NCI-H69 (cell line): ENCODE measurements around the gene CDCA4.
"Not testable (repeated sequence)": the region's sequence is repeated elsewhere in the genome, so short reads cannot be mapped to it uniquely, and the experiment has no call there.

Experiments used
- DNase-seq: peaks from one replicate; lab custom pipeline; 2025; lab: John Stamatoyannopoulos, UW

Gene CDCA4

DNA sequence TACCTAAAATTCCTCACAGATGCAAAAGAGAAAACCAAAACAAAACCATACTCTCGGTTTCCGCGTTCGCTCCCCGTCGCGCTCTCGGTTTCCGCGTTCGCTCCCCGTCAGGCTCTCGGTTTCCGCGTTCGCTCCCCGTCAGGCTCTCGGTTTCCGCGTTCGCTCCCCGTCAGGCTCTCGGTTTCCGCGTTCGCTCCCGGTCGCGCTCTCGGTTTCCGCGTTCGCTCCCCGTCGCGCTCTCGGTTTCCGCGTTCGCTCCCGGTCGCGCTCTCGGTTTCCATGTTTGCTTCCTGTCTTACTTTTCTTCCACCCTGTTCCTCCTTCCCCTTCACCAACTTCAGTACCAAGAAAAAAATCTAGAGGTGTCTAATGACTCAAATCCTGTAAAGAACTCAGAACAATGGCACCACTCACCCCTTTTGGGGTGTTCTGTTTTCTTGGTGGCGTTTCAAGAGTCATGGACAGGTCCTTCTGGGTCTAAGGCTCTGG is 12.6 kb upstream of the CDCA4 start:
- not testable (repeated sequence) for DNase-seq

DNA sequence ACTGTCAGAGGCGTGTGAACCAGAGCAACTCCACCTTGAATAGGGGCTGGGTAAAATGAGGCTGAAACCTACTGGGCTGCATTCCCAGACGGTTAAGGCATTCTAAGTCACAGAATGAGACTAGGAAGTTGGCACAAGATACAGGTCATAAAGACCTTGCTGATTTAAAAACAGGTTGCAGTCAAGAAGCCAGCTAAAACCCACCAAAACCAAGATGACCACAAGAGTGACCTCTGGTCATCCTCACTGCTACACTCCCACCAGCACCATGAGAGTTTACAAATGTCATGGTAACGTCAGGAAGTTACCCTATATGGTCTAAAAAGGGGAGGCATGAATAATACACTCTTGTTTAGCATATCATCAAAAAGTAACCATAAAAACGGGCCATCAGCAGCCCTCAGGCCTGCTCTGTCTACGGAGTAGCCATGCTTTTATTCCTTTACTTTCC is 11.6 kb upstream of the CDCA4 start:
- DNase-seq: not testable (repeated sequence)

DNA sequence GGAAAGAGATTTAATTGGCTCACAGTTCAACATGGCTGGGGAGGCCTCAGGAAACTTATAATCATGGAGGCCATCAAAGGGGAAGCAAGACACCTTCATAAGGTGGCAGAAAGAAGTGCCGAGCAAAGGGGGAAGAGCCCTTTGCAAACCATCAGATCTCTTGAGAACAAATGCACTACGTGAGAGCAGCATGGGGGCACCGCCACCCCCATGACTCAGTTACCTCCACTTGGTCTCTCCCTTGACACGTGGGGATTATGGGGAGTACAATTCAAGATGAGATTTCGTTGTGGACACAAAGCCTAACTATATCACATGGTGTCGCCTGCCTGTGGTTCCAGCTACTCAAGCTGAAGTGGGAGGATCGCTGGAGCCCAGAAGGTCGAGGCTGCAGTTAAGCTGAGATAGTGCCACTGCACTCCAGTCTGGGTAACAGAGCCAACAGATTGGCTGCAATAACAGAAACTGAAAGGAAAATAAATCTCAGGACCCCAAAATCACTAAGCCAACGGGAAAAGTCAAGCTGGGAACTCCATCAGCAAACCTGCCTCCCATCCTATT is 10.0 kb upstream of the CDCA4 start:
- no peak for DNase-seq

DNA sequence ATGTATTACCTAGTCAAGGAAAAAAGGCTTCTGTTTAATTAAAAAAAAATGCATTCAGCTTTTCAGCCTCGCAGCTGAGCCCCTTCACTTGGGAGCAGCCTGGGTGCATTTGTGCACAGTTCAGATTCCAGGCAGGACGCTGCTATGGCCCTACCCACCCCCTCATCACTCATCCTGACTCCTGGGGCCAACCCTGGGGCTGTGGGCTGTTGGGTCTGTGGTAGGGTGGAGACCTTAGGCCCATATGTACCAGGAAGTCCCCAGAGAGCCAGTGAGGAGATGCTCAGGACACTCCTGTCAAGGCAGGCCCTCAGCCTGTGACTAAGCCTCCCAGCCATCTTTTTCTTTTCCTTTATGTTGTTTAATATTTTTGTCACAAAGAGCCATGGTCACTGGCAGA is 9.3 kb upstream of the CDCA4 start:
- DNase-seq: no peak

DNA sequence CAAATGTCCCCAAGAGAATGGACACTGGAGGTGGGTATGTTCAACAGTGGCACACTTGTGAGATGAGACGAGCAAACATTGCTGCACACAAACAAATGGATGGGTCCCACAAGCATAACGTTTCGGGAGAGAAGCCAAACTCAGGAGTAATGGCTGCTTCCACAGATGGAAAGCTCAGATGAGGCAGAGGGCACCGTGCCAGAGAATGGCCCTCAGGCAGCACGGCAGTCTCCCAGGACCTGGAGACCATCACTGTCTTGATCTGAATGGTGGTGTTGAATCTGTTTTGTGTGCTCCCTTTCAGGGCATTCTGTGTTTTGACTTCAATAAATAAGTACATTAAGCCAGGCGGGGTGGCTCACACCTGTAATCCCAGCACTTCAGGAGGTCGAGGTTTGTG is 8.5 kb upstream of the CDCA4 start:
- no peak for DNase-seq

DNA sequence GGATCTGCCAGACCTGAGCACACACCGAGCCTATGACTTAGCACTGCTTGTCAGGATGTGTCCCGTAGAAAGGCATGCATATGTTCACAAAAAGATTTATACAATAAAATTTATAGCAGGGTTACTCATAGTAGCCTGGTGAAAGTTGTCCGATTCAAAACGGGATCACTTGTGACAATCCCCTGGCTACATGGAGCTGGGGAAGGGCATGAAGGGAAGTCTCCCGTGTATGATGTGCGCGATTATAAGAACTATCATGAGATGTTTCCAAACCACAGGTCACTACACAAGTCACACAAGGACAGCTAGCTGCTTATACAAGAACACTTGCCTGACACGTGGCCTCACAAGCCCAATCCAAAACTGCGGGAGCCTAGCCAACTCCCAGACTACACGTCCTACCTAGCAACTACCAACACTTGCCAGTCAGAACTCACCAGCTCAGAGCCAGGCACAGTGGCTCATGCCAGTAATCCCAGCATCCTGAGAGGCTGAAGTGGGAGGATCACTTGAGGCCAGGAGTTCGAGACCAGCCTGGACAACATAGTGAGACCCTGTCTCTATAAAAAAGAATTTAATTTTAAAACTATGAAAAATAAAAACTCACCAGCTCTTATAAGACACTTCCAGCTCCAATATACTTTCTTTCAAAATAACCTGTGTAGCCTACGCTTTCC is 7.5 kb upstream of the CDCA4 start:
- DNase-seq: no peak

DNA sequence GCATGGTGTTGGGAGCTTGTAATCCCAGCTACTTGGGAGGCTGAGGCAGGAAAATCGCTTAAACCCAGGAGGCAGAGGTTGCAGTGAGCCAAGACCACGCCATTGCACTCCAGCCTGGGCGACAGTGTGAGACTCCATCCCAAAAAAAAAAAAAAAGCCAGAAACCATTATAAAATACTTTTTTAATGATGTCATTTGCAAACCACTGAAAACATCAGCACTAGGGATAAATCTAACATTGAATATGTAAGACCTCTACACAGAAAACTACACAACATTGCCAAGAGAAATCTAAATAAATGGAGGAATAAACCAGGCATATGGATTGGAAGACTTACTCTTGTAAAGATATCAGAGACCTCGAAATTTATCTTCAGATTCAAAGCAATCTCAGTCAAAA is 6.8 kb upstream of the CDCA4 start:
- not testable (repeated sequence) for DNase-seq

DNA sequence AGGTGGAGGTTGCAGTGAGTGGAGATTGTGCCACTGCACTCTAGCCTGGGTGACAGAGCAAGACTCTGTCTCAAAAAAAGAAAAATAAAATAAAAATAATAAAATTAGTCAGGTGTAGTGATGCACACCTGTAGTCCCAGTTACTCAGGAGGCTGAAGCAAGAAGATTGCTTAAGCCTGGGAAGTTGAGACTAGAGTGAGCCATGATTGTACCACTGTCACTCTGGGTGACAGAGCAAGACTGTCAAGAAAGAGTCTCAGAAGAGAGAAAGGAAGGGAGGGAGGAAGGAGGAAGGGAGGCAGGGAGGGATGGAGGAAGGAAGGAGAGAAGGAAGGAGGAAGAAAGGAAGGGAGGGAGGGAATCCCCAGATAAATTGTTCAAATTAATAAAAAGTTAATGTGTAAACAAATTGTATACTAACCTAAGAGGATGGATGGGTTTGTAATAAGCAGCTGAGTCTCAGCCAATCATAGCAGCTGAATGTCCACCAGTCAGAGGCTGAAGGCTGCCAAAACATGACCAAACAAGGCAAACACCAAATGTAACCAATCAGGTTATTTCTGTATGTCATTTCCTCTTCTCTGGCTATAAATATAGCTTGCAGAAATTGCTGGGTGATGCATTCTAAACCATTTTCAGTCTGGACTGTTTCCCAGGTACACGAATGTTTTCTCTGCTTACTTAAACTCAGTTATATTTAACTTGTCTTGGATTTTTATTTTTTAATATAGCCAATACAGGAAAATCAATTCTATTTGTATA is 6.1 kb upstream of the CDCA4 start:
- peak; percentile 26 for DNase-seq

DNA sequence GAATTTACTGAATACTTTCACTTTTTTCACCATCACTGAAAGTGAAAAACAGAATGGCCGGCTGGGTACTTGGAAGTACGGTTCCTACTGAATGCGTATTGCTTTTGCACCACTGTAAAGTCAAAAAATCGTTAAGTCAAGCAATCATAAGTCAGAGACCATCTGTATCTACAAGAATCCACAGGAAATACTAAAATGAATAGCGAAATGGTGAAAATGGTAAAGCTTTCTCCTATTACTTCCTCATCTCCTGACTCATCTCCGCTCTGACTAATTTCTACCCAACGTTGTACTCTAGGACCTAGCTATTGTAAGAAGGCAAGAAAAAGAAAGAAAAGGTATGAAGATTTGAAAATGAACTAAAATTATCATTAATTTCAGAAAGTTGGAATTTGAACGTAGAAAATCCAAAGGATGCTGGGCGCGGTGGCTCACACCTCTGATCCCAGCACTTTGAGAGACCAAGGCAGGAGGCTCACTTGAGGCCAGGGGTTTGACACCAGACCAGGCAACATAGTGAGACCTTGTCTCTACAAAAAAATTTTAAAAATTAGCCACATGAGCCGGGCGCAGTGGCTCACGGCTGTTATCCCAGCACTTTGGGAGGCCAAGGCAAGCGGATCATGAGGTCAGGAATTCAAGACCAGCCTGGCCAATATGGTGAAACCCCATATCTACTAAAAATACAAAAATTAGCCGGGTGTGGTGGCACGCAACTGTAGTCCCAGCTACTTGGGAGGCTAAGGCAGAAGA is 5.3 kb upstream of the CDCA4 start:
- DNase-seq: no peak

DNA sequence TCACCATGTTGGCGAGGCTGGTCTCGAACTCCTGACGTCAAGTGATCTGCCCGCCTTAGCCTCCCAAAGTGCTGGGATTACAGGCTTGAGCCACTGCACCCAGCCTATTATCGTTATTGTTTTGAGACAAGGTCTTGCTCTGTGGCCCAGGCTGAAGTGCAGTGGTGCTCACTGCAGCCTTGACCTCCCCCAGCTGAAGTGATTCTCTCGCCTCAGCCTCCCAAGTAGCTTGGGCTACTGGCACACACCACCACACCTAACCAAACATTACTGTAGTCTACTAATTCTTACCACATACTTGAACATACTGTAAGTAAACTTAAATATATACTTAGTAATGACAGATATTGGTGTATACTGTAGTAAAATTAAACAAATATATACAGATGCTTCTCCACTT is 4.5 kb upstream of the CDCA4 start:
- DNase-seq: no peak

DNA sequence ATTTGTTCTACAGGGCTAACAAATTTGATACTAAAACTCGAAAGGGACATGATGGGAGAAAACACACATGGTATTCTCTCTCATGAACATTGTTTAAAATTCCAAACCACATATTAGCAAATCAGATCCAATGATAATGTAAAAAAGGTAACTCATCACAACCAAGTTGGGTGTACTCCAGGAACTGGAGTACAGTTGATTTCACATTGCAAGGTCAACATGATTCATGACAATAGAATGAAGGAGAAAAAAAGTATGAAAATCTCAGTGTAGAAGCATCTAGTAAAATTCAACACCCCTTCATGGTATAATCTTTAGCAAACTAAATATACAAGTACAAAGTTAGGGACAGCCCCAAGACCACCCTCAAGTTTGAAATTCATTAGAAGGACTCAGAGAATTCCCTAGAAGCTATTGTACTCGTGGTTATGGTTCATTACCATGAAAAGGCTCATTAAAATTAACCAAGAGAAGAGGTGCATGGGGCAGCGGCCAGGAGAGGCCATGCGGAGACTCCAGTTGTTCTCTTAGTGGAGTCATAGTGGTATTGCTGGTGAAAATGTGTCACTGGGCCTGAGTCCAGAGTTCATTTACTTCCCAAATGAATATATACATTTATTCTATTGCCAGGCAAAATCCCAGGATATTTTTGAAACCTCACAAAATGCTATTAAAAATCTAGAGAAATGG is 3.1 kb upstream of the CDCA4 start:
- DNase-seq: no peak

DNA sequence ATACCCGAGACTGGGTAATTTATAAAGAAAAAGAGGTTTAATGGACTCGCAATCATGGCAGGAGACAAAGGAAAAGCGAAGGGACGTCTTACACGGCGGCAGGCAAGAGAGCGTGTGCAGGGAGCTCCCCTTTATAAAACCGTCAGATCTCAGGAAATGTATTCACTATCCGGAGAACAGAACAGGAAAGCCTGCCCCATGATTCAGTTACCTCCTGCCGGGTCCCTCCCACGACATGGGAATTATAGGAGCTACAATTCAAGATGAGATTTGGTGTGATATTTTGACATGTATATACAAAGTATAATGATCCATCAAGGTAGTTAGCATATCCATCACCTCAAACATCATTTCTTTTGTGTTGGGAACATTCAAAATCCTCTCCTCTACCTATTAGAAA is 2.3 kb upstream of the CDCA4 start:
- DNase-seq: no peak

DNA sequence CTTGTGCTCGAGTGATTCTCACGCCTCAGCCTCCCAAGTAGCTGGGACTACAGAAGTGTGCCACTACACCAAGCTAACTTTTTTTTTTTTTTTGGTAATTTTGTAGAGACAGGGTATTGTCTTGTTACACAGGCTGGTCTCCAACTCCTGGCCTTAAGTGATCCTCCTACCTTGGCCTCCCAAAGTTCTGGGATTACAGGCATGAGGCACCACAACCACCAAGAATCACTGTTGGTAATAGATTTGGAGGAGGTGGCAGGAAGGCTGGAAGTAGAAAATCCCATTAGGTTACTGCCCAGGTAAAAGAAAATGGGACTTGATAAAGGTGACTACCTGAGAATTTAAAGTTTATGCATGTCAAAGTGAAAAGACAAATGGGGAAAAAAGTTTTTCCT is 1.4 kb upstream of the CDCA4 start:
- no peak for DNase-seq

DNA sequence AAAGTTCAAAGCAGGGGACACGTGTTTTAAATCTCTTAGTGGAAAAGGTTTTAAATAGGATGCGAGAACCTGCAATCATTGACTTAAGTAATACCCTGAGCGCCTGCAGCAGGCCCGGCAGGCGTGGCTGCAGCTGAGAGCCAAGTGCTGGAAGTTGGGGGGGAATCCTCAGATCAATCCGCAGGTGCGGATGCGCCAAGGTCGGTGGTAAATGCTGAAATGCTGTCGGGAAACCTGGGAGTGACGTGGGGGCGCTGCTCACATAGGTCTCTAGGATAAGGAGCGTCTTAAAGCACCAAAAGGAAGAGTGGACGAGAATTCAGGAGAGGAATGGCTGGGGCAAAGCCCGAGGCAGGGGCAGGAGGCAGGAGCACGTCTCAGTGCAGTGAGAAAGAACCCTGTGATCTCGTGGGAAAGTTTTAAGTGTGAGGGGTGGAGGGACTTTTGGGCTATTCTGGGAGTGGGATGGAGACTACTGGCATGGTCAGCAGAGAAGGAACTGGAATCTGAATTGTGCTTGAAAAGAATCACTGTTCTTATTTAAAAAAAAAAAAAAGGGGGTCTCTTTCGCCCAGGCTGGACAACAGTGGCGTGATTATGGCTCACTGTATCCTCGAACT is 883 bp upstream of the CDCA4 start:
- peak; percentile 87 for DNase-seq

DNA sequence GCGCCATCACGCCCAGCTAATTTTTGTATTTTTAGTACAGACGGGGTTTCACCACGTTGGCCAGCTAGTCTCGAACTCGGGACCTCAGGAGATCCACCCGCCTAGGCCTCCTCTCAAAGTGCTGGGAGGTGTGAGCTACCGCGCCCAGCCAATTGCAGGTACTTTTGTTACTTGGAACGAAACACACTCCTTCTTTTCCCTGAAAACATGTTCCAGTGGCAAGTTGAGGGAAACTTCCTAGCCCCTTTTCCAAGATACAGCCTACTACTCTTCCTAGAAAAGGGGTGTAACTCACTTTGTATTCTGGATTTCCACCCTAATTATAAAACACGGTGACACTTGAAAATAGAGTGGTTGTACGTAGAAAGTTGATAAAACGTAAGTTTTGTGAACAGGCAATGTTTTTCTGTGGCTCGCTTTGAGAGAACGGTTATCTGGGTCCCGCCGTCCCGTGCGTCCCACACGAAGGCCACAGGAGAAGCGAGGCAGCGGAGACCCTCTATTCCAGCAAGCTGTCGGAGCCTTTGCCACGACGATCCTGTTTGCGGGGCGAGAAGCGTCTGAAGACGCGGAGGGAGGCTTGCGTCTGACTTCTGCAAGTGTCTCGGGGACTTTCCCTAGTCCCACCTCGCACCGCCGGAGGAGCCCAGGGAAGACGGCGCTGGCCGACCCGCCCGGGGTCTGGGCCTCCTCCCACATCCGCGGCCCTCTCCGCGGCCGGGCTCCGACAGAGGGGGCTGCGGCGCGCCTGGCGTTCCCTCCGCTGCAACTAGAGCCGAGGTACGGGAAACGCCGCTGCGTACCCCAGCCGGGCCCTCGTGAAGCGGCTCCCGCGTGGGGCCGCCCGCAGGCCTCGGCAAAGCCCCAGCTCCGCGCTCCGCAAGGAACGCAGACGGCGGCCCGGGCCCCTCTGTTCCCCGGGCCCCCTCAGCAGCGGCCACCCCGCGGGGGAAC is 745 bp downstream of the CDCA4 start:
- DNase-seq: peak; percentile 70

DNA sequence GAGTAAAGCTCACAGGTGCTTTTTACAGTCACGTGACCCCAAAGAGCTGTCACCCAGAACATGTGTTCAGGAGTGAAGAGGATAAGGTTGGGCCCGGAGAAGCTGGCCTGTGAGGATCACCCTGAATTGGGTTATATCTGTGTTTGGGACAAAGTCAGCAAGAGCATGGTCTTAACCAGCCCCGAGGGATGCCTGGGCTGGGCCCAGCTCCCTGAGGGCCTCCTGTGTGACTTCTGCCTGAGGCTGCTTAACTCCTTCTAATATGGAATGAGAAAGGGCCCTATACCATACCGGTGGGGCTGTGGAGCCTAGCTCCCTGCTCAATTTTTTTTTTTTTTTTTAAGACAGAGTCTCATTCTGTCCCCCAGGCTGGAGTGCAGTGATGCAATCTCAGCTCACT is 2.5 kb downstream of the CDCA4 start:
- no peak for DNase-seq

DNA sequence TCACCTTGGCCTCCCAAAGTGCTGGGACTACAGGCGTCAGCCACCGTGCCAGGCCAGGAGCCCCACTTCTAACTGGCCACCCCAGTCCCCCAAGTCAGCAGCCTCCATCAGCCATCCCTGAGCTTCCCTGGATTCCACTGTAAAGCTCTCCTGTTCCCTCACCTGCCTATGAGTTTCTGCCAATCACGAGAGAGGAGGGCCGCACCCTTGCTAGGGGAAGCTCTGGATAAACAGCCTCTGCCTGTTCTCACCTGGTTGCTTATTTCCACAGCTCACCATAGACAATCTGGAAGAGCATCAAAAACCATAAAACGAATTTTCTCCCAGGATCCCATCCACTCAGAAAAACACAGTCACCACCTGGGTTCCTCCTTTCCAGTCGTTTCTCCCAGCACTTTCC is 5.0 kb downstream of the CDCA4 start:
- DNase-seq: no peak

DNA sequence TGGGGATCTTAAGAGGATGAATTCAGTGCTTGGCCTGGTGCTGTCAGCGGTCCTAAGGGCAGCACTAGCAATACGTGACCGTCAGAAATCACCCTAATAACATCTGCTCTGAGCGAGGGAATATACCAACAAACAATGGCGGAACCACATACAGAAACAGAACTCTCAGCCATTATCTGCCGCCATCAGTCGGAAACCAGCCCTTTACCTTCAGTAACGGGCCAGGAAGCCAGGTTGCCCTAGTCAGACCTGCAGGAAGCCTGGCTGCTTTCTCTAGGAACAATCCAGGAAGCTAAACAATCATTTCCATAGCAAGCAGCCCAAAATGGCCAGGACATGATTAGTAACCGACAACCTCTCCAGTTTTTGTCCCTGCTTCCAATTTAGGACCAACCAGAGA is 5.6 kb downstream of the CDCA4 start:
- DNase-seq: no peak

DNA sequence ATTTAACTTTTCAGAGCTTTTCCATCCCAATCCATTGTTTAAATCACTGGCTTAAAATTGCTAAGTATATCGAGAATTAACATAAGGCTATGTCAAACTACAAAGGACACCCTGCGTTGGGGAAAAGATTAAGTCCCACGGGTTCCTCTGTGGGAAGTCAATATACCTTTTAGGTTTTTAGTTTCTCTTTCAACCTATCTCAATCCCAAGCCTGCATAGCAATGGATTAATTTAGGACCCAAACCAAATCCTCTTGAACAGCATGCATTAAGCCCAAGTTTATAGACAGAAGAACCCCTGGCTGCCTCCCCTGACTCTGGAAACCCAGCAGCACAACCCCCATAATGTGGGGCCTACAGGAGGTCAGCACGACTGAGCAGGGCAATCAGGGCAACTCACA is 6.3 kb downstream of the CDCA4 start:
- no peak for DNase-seq

DNA sequence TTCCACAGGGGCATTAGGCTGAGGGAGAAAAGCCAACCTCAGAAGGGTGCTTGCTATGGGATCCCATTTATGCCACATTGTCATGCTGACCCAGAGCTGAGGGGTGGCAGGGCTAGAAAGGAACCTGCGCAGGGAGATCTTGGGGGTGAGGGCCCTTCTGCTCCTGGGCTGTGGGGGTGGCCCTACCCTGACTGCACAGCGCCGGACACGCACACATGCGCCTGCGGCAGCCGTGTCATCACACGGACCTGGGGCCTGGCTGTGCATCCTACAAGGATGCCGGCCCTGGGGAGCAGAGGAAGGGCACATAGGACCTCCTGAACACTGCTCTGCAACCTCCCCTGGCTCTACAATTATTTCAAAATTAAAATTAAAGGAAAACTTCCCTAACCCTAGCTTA is 6.9 kb downstream of the CDCA4 start:
- DNase-seq: no peak
